Measurements from ENCODE around the gene NGF.

DNA sequence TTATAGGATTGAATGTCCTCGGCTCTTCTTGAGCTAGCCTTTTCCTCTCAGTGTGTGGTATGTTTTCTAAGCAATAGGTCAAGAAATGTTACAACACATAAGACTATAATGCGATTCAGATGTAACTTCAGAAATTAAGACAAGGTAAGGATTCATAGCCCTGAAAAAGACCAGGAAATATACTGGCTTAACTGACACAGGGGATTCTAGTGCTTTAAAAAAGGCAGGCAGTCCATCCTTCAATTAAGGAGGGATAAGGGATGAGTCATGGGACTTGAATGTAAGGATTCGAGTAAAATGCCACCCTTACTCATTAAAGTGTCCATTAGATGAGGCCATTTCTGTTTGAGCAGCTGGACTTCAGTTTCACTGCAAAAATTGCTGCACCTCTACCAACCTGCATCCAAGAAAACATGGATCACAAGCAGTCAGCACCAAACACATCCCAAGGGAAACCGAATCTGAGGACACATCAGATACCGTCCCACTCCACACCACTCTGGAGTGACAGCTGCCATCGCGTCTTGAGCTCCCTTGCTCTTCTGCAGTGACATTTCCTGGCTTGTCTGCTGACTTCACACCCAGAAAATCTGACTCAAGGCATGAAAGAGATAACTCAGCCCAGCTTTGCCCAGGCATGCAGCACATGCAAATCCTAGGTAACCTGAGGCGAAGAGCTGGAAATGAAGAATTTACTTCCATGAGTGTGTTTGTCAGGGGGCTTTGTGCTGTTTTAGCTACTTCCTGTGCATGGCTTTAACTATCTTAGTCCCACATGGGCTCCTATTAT, 37.8 kb downstream of the NGF start:
- TF ChIP-seq KDM1A (IDR thresholded peaks at IDR 0.05) = no peak
- no peak for TF ChIP-seq ATF6 (CRISPR knock-in tag; IDR thresholded peaks at IDR 0.05)
- TF ChIP-seq KDM2B (CRISPR knock-in tag; IDR thresholded peaks at IDR 0.05) = no peak
- no peak for TF ChIP-seq CTCF (IDR thresholded peaks at IDR 0.05 in 2 of 3, conservative IDR thresholded peaks at IDR 0.05 in 1 of 3; ENCODE audit: insufficient read depth in 2 of 3, low read depth in 1 of 3, low read length in 3 of 3)
- TF ChIP-seq RFX5 (IDR thresholded peaks at IDR 0.05; ENCODE audit: low read depth, low read length) = no peak
